ENCODE data around the gene EFL1. TPM values are rescaled to one million over a fixed set of nuclear protein-coding genes. Genes with fewer than 3 reads are reported as not detected.

EFL1 gene
- total and polyA plus RNA-seq, 2 donors from 2014 or later: 9.2 to 16.6 TPM

- Histone ChIP-seq H3K9me3 (ENCODE audit: control insufficient read depth in 2 of 3, insufficient read depth in 1 of 3, low read length in 3 of 3) (no peaks in the 10 kb centered on the region), H3K4me3 (ENCODE audit: low read length in 3 of 3) (no peak overlapping the region), H3K9ac (ENCODE audit: low read length in 3 of 3) (no peak overlapping the region), H3K4me1 (ENCODE audit: control insufficient read depth in 2 of 3, insufficient read depth in 2 of 3, low read depth in 1 of 3, low read length in 3 of 3) (no peaks in the 10 kb centered on the region), H3K27ac (ENCODE audit: low read depth in 2 of 2, low read length in 2 of 2) (no peak overlapping the region), H3K36me3 (ENCODE audit: control insufficient read depth in 2 of 3, insufficient read depth in 3 of 3, low read length in 3 of 3) (no peaks in the 10 kb centered on the region), H3K27me3 (ENCODE audit: control insufficient read depth, insufficient read depth, low read length) (no peaks in the 10 kb centered on the region)
- DNase-seq: no peak
- no peak for TF ChIP-seq CTCF (IDR thresholded peaks at IDR 0.05; ENCODE audit: borderline replicate concordance, extremely low read depth, insufficient read depth)
- intact Hi-C loops (cut with DNase I): no loop called here
- FAIRE-seq: no peak
Observed at GRCh38 chr15:82177291-82178010, 85.1 kb downstream of the EFL1 start.

GRCh38 chr15:82176542-82176941 is 86.0 kb downstream of the EFL1 start:
- DNase-seq (no peak), FAIRE-seq (no peak)
- TF ChIP-seq CTCF (IDR thresholded peaks at IDR 0.05; ENCODE audit: borderline replicate concordance, extremely low read depth, insufficient read depth): no peak
- Histone ChIP-seq H3K4me3 (ENCODE audit: low read length in 3 of 3) (no peak overlapping the region), H3K27me3 (ENCODE audit: control insufficient read depth, insufficient read depth, low read length) (no peaks in the 10 kb centered on the region), H3K9me3 (ENCODE audit: control insufficient read depth in 2 of 3, insufficient read depth in 1 of 3, low read length in 3 of 3) (no peaks in the 10 kb centered on the region), H3K27ac (ENCODE audit: low read depth in 2 of 2, low read length in 2 of 2) (no peak overlapping the region), H3K4me1 (ENCODE audit: control insufficient read depth in 2 of 3, insufficient read depth in 2 of 3, low read depth in 1 of 3, low read length in 3 of 3) (no peaks in the 10 kb centered on the region), H3K36me3 (ENCODE audit: control insufficient read depth in 2 of 3, insufficient read depth in 3 of 3, low read length in 3 of 3) (no peaks in the 10 kb centered on the region), H3K9ac (ENCODE audit: low read length in 3 of 3) (no peak overlapping the region)
- intact Hi-C loops (cut with DNase I): no loop called here

GRCh38 chr15:82174471-82175235 is 87.9 kb downstream of the EFL1 start:
- no peak for TF ChIP-seq CTCF (IDR thresholded peaks at IDR 0.05; ENCODE audit: borderline replicate concordance, extremely low read depth, insufficient read depth)
- Histone ChIP-seq H3K27ac (ENCODE audit: low read depth in 2 of 2, low read length in 2 of 2) (no peak overlapping the region), H3K9ac (ENCODE audit: low read length in 3 of 3) (no peak overlapping the region), H3K9me3 (ENCODE audit: control insufficient read depth in 2 of 3, insufficient read depth in 1 of 3, low read length in 3 of 3) (no peaks in the 10 kb centered on the region), H3K36me3 (ENCODE audit: control insufficient read depth in 2 of 3, insufficient read depth in 3 of 3, low read length in 3 of 3) (no peaks in the 10 kb centered on the region), H3K4me1 (ENCODE audit: control insufficient read depth in 2 of 3, insufficient read depth in 2 of 3, low read depth in 1 of 3, low read length in 3 of 3) (no peaks in the 10 kb centered on the region), H3K27me3 (ENCODE audit: control insufficient read depth, insufficient read depth, low read length) (no peaks in the 10 kb centered on the region), H3K4me3 (ENCODE audit: low read length in 3 of 3) (no peak overlapping the region)
- no peak for FAIRE-seq
- intact Hi-C loops (cut with DNase I): no loop called here
- DNase-seq: no peak

Data from kidney (tissue), 14 donors.